Measurements from ENCODE around the gene DELE1.
A peak's percentile ranks its signal among the peaks of the same experiment; 100 is the strongest.

Gene DELE1

GRCh38 chr5:141923448-141924313 is at the start of gene DELE1:
Gene DELE1 (plus strand): TSS chr5:141923871. CDS start chr5:141923942, 71 bp downstream.
- DNase-seq (ENCODE audit: low spot score), result peak; percentile 87

DNA sequence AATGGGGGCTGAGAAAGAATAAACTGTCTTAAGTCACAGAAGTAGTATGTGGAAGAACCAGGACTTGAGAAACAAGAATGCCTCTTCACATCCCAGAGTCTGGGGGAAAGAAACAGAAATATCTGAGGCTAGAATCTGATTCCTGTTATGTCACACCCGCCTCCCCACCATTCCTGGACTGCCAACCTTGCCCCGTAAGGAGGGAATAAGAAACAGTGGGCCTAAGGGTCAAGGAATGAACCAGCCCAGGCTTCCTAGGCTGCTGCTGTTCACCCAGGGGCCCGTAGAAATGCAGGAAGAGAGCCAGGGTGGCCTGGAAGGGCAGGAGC is 49.8 kb upstream of the DELE1 start:
- no peak for DNase-seq (ENCODE audit: low spot score)

DNA sequence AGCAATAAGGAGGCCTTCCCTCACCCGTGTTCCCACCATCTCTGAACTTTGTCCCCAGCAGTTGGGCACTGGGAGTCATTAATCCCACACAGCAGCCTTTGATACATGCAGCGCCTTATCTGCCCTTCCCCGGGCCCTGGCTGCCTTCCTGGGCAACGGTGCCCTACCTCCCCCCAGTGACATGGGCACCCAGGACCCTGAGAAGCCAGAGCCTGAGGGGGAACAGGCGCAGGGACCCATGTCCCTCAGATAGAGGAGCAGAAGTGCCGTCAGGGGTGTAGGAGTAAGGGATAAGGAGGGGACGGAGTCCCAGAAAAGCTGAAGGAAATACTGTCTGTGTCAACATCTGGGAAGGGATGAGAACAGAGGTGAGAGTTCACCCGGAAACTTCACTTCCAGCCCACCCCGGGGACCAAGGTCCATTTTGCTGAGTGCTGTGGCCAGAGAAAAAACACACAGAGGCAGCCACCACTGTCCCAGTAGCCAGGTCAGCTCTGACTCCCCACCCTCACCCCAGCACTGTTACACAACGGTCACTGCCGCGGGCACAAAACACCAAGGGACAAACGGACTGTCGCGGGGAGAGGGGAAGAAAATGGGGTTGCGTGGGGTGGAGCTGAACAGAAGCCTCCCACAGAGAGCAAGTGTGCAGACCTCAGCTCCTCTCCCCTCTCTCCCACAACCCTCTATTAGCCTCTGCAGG is 49.3 kb upstream of the DELE1 start:
- no peak for DNase-seq (ENCODE audit: low spot score)

GRCh38 chr5:141875022-141875740 is 48.5 kb upstream of the DELE1 start:
- no peak for DNase-seq (ENCODE audit: low spot score)

DNA sequence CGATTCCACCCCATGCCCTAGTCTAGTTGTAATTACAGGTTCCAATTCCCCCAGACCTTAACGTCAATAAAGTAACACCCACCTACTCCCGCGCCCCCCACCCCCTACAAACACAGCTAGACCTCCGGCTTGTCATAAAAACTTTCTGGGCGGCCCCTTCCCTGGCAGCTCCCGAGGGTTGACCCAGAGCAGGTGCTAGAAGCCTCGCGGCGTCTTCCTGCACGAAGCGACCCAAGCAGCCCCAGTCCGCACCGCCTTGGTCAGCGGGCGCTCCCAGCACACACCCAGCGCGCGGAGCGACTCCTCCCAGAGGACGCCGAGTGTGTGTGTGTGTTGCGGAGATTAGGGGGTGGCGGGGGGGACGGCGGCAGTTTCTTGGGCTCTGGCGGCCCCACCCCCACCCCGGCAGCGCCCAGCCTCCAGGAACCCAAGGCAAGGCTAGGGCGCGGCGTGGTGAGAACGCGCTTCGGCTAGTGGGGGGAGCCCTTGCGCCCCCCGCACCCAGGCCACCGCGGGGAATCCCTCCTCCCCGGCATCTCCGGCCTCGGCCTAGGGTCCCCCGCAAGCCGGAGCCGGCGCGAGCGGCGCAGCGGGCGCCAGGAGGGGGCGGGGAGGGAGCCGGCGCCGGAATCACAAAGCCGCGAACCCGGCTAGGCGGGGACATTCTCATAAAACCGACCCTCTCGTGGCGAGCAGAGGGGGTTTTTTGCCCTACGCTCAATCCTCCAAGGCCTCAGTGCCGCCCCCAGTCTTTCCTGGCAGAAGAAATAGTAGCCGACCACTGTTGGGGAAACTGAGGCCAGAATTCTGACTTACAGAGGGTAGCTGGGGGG is 47.7 kb upstream of the DELE1 start:
- no peak for DNase-seq (ENCODE audit: low spot score)

GRCh38 chr5:141876628-141877355 is 46.9 kb upstream of the DELE1 start:
- peak; percentile 12 for DNase-seq (ENCODE audit: low spot score)

- DNase-seq (ENCODE audit: low spot score), result peak; percentile 13
These were observed 46.1 kb upstream of the DELE1 start for GRCh38 chr5:141877356-141878185.

DNA sequence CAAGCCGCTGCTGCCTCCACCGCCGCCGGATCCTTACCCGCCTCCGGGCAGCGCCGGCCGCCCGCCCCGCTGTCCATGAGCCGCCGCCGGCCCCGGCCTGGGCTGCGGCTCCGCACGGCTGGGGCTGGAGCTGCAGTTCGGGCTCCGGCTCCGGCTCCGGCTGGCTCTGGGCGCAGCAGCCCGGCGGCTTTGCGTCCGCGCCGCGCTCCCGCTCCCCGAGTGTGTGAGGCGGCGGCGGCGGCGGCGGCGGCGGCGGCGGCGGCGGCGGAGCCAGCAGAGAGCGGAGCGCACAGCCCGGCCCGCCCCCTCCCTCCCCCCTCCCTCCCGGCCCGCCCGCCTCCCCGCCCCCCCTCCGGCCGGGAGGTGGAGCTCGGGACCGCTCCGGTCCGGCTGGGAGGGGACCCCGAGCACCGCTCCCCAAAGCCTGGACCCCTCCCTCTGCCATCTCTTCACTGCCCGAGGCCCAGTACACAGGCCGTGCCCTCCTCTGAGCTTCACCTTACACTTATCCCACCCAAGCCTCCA is 45.4 kb upstream of the DELE1 start, which contains the start of gene PCDH1:
Gene PCDH1, minus strand, starts transcription at position 225 of the 525 bp plus-strand sequence. Its CDS starts 148 bp downstream, at position 77.
- peak; percentile 13 for DNase-seq (ENCODE audit: low spot score)

- DNase-seq (ENCODE audit: low spot score), result peak; percentile 95
These were observed 44.8 kb upstream of the DELE1 start for GRCh38 chr5:141878711-141879425.

GRCh38 chr5:141879426-141879759 is 44.3 kb upstream of the DELE1 start:
- no peak for DNase-seq (ENCODE audit: low spot score)

GRCh38 chr5:141879941-141880738 is 43.5 kb upstream of the DELE1 start:
- no peak for DNase-seq (ENCODE audit: low spot score)

DNA sequence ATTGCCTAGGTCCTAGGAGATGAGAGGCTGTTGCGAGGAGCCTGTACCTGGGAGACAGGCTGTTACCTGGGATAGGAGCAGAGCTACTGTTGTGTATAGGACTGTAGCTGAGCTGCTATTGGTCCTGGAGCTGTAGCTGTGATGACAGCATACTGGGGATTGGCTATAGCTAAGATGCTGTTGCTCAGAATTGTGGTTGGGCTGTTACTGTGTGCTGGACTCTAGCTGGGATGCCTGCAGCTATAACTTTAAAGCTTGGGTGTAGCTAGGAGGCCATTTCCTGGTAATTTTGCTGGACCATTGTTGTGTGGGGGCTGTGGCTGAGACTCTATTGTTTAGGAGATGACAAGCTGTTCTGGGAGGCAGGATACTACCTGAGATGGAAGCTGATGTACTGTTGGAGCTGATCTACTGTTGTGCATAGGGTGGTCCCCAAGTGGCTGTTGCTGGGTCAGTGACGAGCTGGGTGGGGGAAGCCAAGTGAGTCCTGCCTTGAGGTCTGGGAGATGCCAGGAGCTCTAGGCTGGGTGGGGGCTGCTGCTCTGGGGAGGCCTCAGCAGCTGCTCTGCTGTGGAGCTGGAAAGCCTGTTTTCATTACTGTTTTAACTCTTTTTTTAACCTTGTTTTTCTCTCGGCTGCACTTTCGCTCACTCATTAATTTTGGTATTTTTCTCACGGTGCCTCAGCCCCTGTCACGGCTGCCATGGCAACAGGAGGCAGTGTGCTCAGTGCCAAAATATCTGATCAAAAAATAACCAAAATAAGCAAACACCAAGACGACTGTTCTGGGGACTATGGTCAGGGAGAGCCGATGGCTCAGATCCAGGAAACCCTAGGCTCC is 42.5 kb upstream of the DELE1 start:
- DNase-seq (ENCODE audit: low spot score), result no peak

GRCh38 chr5:141881886-141882285 is 41.8 kb upstream of the DELE1 start:
- no peak for DNase-seq (ENCODE audit: low spot score)

DNA sequence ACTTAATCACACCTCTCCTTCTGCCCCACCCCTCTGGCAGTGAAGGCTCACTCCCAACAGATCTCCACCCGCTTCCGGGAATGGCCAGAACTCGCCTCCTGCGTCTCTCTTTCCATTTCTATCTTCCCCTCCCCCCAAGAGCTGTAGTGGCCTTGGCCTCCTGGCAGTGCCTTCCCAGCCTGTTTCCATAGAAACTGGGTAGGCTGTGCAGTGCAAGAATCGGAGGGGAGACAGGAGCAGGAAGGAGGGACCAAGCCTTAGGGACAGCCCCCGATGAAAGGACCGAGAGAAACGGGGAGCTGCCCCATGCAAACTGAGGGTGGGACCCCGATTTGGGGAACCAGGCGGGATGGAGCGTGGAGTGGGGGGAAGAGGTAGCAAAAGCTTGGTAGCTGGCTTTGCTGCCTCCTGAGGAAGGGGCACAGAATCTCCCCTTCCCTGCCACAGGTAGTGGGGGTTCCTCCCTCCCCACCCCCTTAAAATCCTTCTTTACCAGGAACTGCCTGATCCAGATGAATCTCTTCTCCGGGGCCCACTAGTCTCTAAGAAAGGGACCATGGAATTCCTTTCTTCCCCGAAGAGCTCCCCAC is 41.0 kb upstream of the DELE1 start:
- DNase-seq (ENCODE audit: low spot score), result no peak

- DNase-seq (ENCODE audit: low spot score), result no peak
These were observed 40.3 kb upstream of the DELE1 start for GRCh38 chr5:141883184-141883891.

- no peak for DNase-seq (ENCODE audit: low spot score)
These were observed 39.8 kb upstream of the DELE1 start for GRCh38 chr5:141883892-141884318.
